SKM-1 (cell line): Measurements from ENCODE around the gene PDRG1.

Experiments used
- DNase-seq: peaks from one replicate; lab custom pipeline; 2025; ENCODE audit not compliant: unreplicated experiment; lab: John Stamatoyannopoulos, UW

PDRG1 gene

DNA sequence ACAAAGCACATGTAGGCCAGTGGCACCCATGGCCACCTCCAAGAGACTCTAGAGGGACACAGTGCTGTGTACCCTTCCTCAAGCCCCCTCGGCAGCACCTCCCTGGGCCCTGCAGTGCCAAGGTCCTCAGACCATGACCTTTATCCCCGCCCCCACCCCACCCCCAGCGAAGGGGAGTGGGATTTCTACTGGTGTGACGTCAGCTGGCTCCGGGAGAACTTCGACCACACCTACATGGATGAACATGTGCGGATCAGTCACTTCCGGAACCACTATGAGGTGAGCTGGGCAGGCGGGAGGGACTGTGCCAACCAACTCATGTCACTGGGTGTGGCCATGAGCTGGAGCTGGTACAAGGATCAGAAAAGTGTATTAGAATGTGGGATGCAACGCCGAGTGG is 43.4 kb downstream of the PDRG1 start:
- DNase-seq: no peak

DNA sequence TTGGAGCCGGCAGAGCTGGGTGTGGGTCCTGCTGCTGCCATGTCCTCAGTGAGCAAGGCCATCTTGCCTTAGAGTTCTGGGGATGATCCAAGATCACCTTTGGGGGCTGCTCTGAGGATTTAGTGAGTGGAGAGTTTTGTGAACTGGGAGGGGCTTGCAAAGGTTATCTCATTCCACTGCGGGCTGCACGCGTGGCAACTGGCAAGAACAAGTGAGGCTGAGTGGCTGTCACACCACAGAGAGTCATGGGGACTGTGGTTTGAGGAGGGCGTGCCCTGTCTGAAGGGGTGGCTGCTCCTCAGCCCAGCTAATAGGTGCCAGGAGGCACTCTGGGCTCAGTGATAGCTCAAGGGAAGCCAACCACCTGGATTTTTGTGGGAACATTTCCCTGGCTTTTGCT is 43.8 kb downstream of the PDRG1 start:
- no peak for DNase-seq

DNA sequence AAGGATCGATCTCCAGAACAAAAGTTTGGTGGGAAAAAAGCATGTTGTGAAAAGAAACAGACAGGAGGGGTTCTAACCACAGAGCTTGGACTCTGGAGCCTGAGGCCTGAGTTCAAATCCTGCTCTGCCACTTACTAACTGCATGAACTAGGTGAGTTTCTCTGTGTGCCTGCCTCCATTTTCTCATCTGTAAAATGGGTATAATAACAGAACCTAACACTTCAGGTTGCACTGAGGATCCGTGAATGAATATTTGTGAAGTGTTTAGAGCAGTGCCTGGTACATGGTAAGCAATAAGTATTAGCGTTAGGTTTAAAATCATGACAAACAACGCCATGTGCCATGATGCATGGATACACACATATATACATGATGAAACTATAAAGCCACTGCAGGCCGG is 44.8 kb downstream of the PDRG1 start:
- DNase-seq: no peak

DNA sequence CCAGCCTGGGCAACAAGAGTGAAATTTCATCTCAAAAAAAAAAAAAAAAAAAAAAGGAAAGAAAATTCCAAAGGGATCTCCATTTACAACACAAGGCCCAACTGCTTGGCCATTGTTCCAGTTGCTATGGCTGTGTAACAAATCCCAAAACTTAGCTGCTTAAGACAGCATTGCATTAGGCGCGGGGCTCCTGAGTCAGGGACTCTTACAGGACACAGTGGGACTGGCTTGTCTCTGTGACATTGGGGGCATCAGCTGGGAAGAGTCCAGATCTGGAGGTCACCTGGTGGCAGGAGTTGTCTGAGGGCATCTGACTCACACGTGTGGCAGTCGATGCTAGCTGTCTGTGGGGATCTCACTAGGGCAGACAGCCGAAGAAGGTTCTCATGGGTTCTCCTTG is 45.8 kb downstream of the PDRG1 start:
- DNase-seq: no peak

- no peak for DNase-seq
These were observed 48.0 kb downstream of the PDRG1 start for GRCh38 chr20:31903627-31904386.

DNA sequence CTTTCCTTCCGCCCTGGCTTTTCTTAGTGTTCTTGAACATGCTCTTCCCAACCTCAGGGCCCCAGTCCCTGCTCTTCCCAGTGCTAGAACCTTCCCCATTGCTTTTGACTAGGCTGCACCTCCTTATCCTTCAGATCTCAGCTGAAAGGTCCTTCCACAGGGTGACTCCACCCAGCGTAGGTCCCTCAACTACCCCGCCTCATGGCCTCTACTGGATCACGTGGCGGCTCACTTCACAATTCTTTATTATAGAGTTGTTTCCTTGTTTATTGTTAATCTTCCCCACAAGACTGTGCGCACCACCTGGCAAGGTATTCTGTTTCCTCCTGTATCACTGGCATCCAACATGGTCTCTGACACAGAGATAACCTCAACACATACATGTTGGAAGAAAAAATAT is 50.2 kb downstream of the PDRG1 start:
- no peak for DNase-seq

DNA sequence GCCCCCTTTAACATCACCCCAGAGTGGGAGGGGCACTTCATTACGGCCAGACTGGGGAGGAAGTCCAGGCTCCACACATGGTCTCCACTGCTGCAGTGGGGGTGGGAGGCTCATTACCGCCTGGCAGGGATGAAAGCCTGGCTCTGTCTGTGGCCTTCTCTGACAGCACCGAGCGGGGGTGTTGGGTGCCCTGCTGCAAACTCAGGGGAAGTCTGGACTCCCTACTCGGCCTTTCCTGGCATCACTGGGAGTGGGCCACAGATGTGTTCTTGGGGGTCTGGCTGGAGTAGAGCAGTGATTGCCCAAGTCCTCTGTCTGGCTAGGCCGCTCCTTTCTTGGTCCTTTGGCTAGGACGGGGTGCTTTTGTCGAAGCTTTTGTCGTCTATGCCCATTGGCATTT is 54.3 kb downstream of the PDRG1 start:
- no peak for DNase-seq

- no peak for DNase-seq
These were observed 55.8 kb downstream of the PDRG1 start for GRCh38 chr20:31896049-31896448.

DNA sequence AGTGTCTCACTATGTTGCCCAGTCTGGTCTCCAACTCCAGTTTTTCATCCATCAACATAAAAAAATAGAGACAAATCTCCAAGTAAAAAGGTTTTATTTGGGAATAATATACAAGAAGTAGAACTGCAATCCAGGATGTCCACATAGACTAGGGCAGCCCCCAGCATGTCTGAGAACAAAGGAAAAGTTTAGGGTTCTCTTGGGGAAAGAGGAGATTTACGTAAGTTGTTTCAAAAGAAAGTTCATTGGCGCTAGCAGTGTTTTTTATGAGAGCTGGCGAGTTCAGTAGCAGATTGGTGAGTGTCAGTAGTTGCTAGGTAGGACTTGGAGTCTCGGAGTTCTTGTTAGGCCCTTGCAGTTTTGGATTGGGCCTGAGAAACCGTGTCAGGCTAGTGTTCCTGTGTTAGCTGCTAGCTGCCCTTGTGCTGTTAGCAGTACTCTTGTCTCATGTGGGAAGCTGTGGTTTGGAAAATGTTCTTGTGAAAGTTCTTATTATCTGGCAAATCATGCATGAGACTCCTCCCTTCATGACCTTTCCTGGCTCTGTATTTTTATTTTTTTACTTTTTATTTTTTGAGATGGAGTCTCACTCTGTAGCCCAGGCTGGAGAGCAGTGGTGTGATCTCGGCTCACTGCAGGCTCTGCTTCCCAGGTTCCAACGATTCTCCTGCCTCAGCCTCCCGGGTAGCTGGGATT is 56.7 kb downstream of the PDRG1 start:
- peak; percentile 65 for DNase-seq
